Putamen (tissue), 1 donor: ENCODE measurements around the gene SLC2A5.
"Not testable (repeated sequence)": the region's sequence is repeated elsewhere in the genome, so short reads cannot be mapped to it uniquely, and the experiment has no call there.

Experiments
- DNase-seq: peaks from one replicate; pipeline ENCODE4 v3.0.0-alpha.2; 2016; ENCODE audit warnings: low spot score

Gene SLC2A5

GRCh38 chr1:9033363-9033762 lies 36.1 kb downstream of the SLC2A5 start:
- DNase-seq = no peak

GRCh38 chr1:9031484-9032259 lies 37.8 kb downstream of the SLC2A5 start:
- no peak for DNase-seq

- DNase-seq = not testable (repeated sequence)
These were observed 38.4 kb downstream of the SLC2A5 start for GRCh38 chr1:9031077-9031476.

GRCh38 chr1:9028921-9029705 lies 40.3 kb downstream of the SLC2A5 start:
- DNase-seq = peak; percentile 68

- DNase-seq = no peak
These were observed 42.1 kb downstream of the SLC2A5 start for GRCh38 chr1:9027307-9027706.

GRCh38 chr1:9025449-9025848 lies 44.0 kb downstream of the SLC2A5 start:
- no peak for DNase-seq

- no peak for DNase-seq
These were observed 44.6 kb downstream of the SLC2A5 start for GRCh38 chr1:9024837-9025236.

GRCh38 chr1:9022773-9023172 lies 46.7 kb downstream of the SLC2A5 start:
- no peak for DNase-seq

GRCh38 chr1:9022026-9022738 lies 47.3 kb downstream of the SLC2A5 start:
- not testable (repeated sequence) for DNase-seq

GRCh38 chr1:9020305-9020704 lies 49.1 kb downstream of the SLC2A5 start:
- DNase-seq = no peak

- DNase-seq = no peak
These were observed 49.5 kb downstream of the SLC2A5 start for GRCh38 chr1:9019896-9020295.

GRCh38 chr1:9018333-9018732 lies 51.1 kb downstream of the SLC2A5 start:
- no peak for DNase-seq

GRCh38 chr1:9016455-9016854 lies 53.0 kb downstream of the SLC2A5 start:
- DNase-seq = no peak

- no peak for DNase-seq
These were observed 54.7 kb downstream of the SLC2A5 start for GRCh38 chr1:9014475-9015375.

GRCh38 chr1:9013819-9014218 lies 55.6 kb downstream of the SLC2A5 start:
- DNase-seq = no peak

- no peak for DNase-seq
These were observed 58.6 kb downstream of the SLC2A5 start for GRCh38 chr1:9010781-9011323.

- no peak for DNase-seq
These were observed 59.7 kb downstream of the SLC2A5 start for GRCh38 chr1:9009438-9010370.

- no peak for DNase-seq
These were observed 61.2 kb downstream of the SLC2A5 start for GRCh38 chr1:9008236-9008635.

- DNase-seq = no peak
These were observed 62.3 kb downstream of the SLC2A5 start for GRCh38 chr1:9006956-9007615.

- DNase-seq = no peak
These were observed 64.1 kb downstream of the SLC2A5 start for GRCh38 chr1:9005395-9005708.
